Transverse colon (tissue), 4 donors: ENCODE measurements around the gene PTPRG. TPM values are rescaled to one million over a fixed set of nuclear protein-coding genes. Genes with fewer than 3 reads are reported as not detected.

Source experiments
- DNase-seq: peaks from one replicate; pipeline ENCODE4 v3.0.0-alpha.2; 2019
- H3K27ac ChIP-seq, 4 donors: fragments of 200-600 bp; sonication (generic); 2 replicates each; pipeline ENCODE4 v1.5.1; 2016 to 2018; ENCODE audit warnings: inconsistent platforms in 4 of 4
- H3K27me3 ChIP-seq: fragments of 200-600 bp; sonication (generic); 2 replicates; pipeline ENCODE4 v1.5.1; 2017; ENCODE audit warnings: inconsistent platforms
- H3K36me3 ChIP-seq, 4 donors: fragments of 200-600 bp; sonication (generic); 2 replicates each; pipeline ENCODE4 v1.5.1; 2017 to 2019; ENCODE audit warnings: inconsistent platforms in 4 of 4
- H3K4me1 ChIP-seq, 4 donors: fragments of 200-600 bp; sonication (generic); 2 replicates each; pipeline ENCODE4 v1.5.1; 2017 to 2020; ENCODE audit warnings: inconsistent platforms in 4 of 4
- H3K4me3 ChIP-seq, 4 donors: fragments of 200-600 bp; sonication (generic); 1 replicate in 1 of 4; 2 replicates in 3 of 4; pipeline versions ENCODE4 v1.5.1 to v1.6.1; 2017 to 2019; ENCODE audit warnings: inconsistent platforms in 4 of 4
- H3K9me3 ChIP-seq, 2 donors: fragments of 200-600 bp; sonication (generic); 2 replicates each; pipeline ENCODE4 v1.5.1; 2017 to 2019; ENCODE audit warnings: inconsistent platforms in 2 of 2
- EP300 ChIP-seq: sonication (generic); formaldehyde crosslinking; IDR thresholded peaks from one replicate; pipeline ENCODE4 v1.6.1; 2017; ENCODE audit warnings: antibody characterized with exemption, low read depth
- POLR2A ChIP-seq: fragments of 450-650 bp; IDR thresholded peaks from one replicate; pipeline ENCODE4 v1.6.1; 2016; ENCODE audit warnings: antibody characterized with exemption, mild to moderate bottlenecking, moderate library complexity
- POLR2AphosphoS5 ChIP-seq, 3 donors: sonication (generic); formaldehyde crosslinking; IDR thresholded peaks; one replicate each; pipeline ENCODE4 v1.6.1; 2016; ENCODE audit warnings: antibody characterized with exemption in 3 of 3
- WGBS, 2 donors: methylation state at CpG; one replicate each; pipeline ENCODE4 v1.1.5; 2018; ENCODE audit warnings: low coverage in 1 of 2; 5-methylcytosine and 5-hydroxymethylcytosine counted together
- in situ Hi-C, 4 donors: fragments of 200-750 bp; cut with MboI; loops; one replicate each; pipeline versions ENCODE4 v1.15.0 to v1.15.1; 2017; ENCODE audit warnings: low sequenced_read_pairs in 3 of 4, low pct_ligation_motif_present in 1 of 4, low pct_unique_long_range_greater_than_20kb in 1 of 4
- intact Hi-C: fragments of 100-400 bp; cut with DNase I; formaldehyde crosslinking; loops from one replicate; pipeline ENCODE4 v1.15.1; 2023; ENCODE audit warnings: low total_unique reads
- total RNA-seq, 4 donors: library from RNA; depleted of rRNA; stranded (reverse); fragments of >200 nt; gene quantifications; one replicate each; pipeline ENCODE4 v1.1.0, GENCODE V29; 2016
- TF ChIP-seq, protein P1 (sequence below), 5 experiments: fragments of 200-600 bp in 3 of 5; fragments of 450-650 bp in 2 of 5; sonication (generic) in 3 of 5; IDR thresholded peaks; 1 replicate in 2 of 5; 2 replicates in 3 of 5; pipeline ENCODE4 v1.5.1; 2016 to 2017; ENCODE audit warnings: antibody characterized with exemption in 5 of 5, inconsistent platforms in 3 of 5, mild to moderate bottlenecking in 2 of 5, moderate library complexity in 1 of 5

Gene PTPRG
- total RNA-seq, 4 donors from 2014 or later: 29.2 to 83.4 (median 41.6) TPM

GRCh38 chr3:61780016-61780415 lies 218.6 kb downstream of the PTPRG start:
- intact Hi-C loops (no loop called here), in situ Hi-C loops (no loop called here)
- Histone ChIP-seq H3K27ac (no peak overlapping the region), H3K9me3 (no peaks in the 10 kb centered on the region), H3K36me3 (no peaks in the 10 kb centered on the region), H3K4me3 (no peak overlapping the region), H3K4me1 (no peaks in the 10 kb centered on the region), H3K27me3 (no peaks in the 10 kb centered on the region)
- TF ChIP-seq EP300: no peak
- WGBS, 2 donors: 81 to 100% methylated on average over 1 to 2 of the region's 2 CpGs
- DNase-seq: no peak

- TF ChIP-seq EP300 (no peak), POLR2A (no peak), POLR2AphosphoS5 (IDR thresholded peaks at IDR 0.05) (no peak)
- TF ChIP-seq, protein P1, sequence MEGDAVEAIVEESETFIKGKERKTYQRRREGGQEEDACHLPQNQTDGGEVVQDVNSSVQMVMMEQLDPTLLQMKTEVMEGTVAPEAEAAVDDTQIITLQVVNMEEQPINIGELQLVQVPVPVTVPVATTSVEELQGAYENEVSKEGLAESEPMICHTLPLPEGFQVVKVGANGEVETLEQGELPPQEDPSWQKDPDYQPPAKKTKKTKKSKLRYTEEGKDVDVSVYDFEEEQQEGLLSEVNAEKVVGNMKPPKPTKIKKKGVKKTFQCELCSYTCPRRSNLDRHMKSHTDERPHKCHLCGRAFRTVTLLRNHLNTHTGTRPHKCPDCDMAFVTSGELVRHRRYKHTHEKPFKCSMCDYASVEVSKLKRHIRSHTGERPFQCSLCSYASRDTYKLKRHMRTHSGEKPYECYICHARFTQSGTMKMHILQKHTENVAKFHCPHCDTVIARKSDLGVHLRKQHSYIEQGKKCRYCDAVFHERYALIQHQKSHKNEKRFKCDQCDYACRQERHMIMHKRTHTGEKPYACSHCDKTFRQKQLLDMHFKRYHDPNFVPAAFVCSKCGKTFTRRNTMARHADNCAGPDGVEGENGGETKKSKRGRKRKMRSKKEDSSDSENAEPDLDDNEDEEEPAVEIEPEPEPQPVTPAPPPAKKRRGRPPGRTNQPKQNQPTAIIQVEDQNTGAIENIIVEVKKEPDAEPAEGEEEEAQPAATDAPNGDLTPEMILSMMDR (IDR thresholded peaks at IDR 0.05): no peak
- WGBS, 2 donors: 90 to 94% methylated on average over 2 to 3 of the region's 3 CpGs
- in situ Hi-C loops (no loop called here), intact Hi-C loops (no loop called here)
- H3K4me1 ChIP-seq: no peaks in the 10 kb centered on the region
- H3K4me3 ChIP-seq: no peak overlapping the region
- no peaks in the 10 kb centered on the region for H3K27me3 ChIP-seq
- no peak for DNase-seq
- H3K9me3 ChIP-seq: no peaks in the 10 kb centered on the region
- no peak overlapping the region for H3K27ac ChIP-seq
- no peaks in the 10 kb centered on the region for H3K36me3 ChIP-seq
Measured at GRCh38 chr3:61780455-61781228, 219.3 kb downstream of the PTPRG start.

DNA sequence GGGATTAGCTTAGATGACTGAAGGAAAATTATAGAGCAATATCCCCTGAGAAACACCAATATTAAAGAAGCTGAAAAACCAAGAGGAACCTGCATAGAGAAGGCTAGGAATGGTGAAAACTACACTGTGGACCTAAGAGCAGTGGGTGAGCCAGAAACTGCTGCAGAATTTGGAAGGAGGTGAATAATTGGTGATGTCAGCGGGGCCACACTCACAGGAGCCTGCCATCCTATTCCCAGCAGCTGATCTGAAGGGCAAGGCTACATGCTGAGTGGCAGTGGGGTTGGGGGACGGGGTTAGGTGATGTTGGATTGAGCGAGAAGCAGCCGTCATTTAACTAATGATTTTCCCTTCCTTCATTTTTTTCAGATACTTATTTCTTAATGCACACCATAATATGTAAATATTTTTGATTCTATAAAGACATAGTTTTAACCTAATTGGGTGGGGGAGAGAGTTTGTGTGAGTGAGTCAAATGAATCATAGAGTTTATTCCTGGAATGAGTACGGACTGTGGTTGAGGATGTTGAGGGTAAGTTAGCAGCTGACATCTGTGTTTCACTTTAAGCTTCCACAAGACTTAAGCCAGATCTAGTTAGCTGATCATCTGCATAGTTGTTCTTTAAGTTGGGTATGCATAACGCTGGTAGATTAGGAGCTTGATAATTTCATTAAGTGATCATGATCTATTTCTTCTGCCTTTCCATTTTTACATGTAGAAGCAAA lies 222.8 kb downstream of the PTPRG start:
- H3K9me3 ChIP-seq: no peaks in the 10 kb centered on the region
- no peak overlapping the region for H3K27ac ChIP-seq
- no peaks in the 10 kb centered on the region for H3K4me1 ChIP-seq
- no peaks in the 10 kb centered on the region for H3K36me3 ChIP-seq
- in situ Hi-C loops (no loop called here), intact Hi-C loops (no loop called here)
- no peak for TF ChIP-seq POLR2A
- TF ChIP-seq POLR2AphosphoS5 (IDR thresholded peaks at IDR 0.05): no peak
- no peak for TF ChIP-seq EP300
- TF ChIP-seq, protein P1 (IDR thresholded peaks at IDR 0.05): no peak
- H3K4me3 ChIP-seq: no peak overlapping the region
- no peaks in the 10 kb centered on the region for H3K27me3 ChIP-seq
- WGBS, 2 donors: 81 to 92% methylated on average over 3 to 6 of the region's 6 CpGs
- DNase-seq: no peak

GRCh38 chr3:61788623-61789507 lies 227.5 kb downstream of the PTPRG start:
- in situ Hi-C loops (no loop called here), intact Hi-C loops (no loop called here)
- Histone ChIP-seq H3K4me1 (peaks cover 0 to 23% (median 12%) of the 10 kb centered on the region in 4 donors), H3K27me3 (no peaks in the 10 kb centered on the region), H3K9me3 (no peaks in the 10 kb centered on the region), H3K36me3 (no peaks in the 10 kb centered on the region), H3K27ac (no peak overlapping the region), H3K4me3 (no peak overlapping the region)
- no peak for DNase-seq
- TF ChIP-seq POLR2AphosphoS5 (IDR thresholded peaks at IDR 0.05) (no peak), EP300 (no peak), POLR2A (no peak)
- TF ChIP-seq, protein P1 (IDR thresholded peaks at IDR 0.05): no peak
- WGBS, 2 donors: 87% methylated on average over 2 to 4 of the region's 4 CpGs
